IPS DF 19.7 (cell line): Measurements from ENCODE around the gene NUMB.

Experiments used
- DNase-seq: peaks from one replicate; pipeline ENCODE4 v3.0.0-alpha.2; 2013; ENCODE audit warnings: low read depth, low spot score

Gene NUMB

DNA sequence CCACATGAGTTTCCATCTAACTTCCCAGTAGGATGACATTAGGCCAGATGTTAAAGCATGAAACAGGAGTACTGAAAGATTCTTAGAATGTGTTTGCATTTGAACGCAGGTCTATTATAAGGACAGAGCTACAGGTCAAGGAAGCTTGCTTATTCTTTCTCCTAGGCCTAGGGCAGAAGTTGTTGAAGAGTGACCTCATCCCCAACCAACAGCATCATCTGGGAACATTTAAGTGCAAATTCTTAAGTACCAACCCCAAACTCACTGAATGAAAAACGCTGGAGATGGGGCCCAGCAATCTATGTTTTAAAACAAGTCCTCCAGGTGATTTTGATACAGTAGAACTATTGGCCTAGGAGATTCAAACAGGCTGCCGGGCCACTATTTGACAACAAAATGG, 168.6 kb downstream of the NUMB start:
- no peak for DNase-seq

DNA sequence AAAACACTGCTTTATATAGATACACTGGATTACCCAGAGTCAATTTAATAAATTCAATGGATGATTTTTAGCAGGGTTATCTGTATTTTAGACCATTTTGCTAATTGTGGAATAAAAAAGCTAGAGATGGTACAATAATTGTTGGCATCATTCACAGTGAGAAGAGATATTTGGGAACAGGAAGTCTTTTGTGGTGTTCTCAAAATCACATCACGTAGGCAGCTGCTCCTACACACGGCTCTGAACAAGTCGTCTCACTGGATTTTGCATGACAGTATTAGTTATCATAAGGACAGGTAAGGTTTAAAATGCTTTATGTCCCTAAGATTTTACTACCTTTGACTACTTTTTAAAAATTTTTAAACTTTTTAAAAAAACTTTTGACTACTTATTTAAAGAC, 169.0 kb downstream of the NUMB start:
- no peak for DNase-seq

DNA sequence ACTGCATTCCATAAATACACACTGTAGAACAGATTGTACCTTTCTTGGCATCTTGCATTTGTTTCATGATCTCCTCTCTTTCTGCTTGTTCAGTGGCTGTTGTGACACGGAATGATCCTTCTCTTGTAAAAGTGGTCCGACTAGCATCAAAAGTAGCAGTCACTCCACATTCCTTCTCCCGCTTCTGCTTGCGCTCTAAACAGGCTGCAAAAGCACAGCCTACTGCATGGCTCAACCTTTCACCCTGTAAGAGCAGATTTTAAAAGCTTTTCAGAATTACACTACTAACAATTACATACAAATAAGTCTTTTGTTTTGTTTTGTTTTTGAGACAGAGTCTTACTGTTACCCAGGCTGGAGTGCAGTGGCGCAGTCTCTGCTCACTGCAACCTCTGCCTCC, 171.3 kb downstream of the NUMB start:
- DNase-seq: no peak

DNA sequence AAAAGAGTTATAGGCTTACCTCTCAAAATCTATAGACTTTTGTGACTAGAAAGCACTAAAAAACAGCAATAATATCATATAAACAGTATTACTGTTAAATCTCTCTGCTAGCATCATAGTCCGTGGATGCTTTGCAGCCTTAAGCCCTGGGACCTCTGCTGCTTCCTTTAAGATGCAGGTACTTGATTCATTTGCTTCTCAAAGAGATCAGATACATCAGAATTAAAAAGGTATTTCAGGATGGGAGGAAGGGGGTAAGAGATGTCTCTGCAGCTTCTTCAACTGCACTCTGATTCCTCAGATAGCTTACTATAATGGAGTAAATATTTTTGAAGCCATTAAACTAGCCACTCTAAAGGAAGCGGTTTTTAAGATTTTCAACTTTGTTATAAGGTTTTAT, 171.7 kb downstream of the NUMB start:
- DNase-seq: no peak

DNA sequence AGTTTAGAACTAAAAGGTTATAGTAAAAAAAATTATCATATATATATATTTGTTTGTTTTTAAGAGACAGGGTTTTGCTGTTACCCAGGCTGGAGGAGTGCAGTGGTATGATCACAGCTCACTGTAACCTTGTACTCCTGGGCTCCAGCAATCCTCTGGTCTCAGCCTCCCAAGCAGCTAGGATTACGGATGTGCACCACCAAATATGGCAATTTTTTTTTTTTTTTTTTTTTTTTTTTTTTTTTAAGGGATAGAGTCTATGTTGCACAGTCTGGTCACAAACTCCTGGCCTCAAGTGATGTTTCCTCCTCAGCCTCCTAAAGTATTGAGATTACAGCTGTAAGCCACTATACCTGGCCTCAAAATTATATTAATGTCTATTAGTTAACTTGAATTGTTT, 172.4 kb downstream of the NUMB start:
- DNase-seq: no peak

DNA sequence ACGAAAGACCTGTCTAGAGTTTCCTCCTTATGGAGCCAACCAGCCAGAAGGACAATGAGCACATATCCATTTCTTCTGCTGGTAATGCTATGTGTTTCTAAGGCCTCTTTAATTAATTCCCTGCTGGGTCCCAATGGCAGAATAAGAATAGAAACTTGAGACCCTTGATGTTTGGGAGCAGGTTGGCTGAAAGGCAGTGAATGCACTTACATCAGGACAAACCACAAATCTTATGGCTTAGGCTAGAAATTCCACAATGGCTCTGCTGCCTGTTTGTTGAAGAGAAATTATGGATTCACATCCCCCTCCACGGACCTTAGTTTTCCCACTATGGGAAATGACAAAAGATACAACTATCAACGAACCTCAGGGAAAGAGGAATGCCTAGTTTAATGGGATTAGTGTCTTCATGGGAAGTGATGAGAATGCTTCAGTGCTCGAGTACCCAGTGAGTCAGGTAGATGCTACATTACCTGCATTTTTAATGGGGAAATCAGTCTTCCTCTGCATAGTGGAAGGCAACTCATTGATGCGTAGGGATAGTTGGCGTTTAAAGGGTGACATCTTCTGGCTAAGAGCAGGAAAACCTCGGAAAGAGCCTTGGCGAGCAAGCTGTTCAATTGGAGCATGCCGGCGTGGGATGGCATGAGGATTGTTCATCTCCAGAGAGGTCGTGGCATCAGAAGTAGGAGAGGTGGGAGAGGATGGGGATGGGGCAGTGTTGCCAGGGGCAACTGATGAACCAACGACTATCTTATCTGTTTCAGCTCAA, 174.6 kb downstream of the NUMB start:
- DNase-seq: no peak

DNA sequence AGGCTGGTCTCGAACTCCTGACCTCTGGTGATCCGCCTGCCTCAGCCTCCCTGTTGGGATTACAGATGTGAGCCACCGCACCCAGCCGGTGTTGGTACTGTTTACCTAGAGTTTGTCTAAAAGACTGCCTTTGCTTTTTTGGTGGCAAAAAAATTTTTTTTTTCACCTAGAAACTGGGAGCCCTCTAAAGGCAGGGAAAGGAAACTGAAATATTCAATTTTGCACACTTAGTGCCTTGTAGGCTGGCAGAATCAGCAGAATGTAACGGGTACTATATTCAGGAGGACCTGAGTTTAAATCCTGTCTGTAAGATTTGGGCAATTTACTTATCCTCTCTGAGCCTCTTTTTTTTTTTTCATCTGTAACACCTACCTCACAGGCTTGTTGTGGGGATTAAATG, 177.4 kb downstream of the NUMB start:
- no peak for DNase-seq

DNA sequence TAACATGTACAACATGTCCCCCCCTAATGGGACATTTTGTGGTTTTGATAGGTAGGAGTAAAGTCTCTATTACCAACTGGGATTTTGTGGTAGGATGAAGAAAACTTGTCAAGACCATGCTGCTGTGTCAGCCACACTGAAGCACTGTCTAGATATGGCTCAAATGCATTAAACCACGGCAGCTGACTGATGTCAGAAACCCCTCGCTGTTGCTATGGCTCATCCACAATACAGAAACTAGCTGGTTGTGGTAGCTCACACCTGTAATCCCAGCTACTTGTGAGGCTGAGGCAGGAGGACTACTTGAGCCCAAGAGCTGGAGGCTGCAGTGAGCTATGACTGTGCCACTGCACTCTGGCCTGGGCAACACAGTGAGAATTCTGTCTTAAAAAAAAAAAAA, 181.0 kb downstream of the NUMB start:
- DNase-seq: no peak

DNA sequence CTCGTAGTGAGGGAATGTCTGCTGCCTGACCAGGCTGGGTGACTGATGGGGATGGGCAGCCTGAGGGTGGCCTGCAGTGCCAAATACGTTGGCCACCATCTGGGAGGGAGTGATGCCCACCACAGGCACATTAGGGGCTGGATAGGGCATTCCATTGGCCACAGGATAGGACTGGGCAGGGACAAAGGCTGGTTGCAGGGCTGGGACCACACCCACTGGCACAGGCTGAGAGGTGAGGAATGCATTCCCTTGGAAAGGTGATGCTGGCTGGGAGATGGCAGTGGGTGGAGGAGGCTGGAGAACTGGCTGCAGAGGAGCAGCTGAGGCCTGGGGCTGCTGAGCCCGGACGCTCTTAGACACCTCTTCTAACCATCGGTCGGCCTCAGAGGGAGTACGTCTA, 181.5 kb downstream of the NUMB start:
- DNase-seq: no peak

DNA sequence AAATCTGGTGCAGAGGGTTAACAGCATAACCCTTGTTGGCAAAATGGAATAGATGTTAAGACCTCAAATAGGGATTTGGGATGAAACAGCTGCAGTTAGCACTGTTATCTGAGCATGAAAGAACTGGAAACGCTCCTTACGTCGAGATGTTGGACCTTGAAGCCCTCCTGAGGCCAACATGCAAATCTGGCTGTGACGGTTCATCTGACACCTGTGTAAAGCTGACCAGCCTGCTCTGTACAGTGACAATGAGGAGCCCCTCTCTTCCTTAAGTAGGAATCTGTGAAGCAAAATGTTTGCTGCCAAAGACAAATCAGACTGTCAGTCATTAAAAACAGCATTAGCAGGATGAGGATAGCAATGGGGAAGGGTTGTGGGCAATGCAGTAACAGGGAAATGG, 184.5 kb downstream of the NUMB start:
- DNase-seq: no peak

DNA sequence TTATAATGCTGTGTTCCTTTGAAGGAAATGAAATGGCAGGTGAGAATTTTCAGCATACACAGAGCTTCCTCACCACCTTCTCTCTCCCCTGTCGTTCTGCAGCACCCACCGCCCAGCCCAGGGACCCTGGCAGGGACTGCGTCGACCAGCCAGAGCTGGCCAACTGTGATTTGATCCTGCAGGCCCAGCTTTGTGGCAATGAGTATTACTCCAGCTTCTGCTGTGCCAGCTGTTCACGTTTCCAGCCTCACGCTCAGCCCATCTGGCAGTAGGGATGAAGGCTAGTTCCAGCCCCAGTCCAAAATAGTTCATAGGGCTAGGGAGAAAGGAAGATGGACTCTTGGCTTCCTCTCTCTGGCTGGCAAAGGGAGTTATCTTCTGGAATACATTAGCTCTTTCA, 186.0 kb downstream of the NUMB start:
- DNase-seq: no peak

DNA sequence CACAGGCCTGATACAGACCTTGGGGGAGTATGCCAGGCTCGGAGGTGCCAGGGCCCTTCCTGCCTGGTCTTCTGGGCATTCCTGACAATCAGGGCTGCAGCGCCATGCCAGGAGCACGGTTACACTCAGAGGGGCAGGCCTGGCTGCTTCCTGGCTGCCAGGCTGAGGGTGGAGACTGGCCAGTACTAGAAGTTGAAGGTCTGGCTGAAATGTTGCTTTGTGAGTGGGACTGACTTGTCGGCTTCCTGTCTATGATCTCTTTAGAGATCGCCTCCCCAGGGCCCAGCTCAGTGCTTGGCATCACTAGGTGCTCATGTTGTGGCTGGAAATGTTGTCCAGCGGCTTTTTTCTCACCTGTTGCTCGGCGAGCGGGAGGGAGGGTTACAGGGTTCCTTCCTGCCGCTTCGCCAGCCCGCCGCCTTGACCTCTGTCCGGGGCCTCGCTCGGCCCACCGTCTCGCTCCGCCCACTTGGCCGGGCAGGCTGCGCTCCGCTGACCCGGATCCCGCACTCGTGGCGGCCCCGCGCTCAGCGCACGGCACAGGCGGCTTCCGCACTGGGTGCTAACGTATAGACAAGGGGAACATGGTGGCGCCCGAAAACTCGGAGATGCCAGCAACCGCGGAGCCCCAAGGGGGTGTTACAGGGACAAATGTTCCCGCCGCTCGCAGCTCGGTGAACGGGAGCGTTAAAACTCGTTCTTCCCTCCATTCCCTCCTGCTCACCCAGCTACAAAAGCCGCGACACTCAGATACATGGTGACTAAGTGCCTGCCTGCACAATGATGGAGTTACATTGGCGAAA, 188.4 kb downstream of the NUMB start:
- no peak for DNase-seq

DNA sequence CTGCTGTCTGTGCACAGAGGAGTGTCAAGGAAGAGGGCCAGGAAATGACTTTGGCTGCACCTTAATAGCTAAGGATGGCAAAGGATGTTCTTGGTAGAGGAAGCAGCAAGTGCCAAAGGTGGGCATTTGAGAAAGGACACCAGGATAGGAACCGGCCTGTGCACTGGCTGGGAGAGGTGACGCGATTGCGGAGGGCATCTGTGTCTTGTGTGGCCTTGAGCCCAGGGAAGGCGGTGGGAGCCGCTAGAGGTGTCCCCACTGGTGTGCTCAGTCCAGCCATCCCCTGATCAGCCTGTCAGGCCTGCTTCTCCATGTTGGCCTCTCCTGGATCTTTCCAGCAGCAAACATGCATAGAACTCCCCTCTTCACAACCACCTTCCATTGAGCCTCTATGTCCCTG, 190.9 kb downstream of the NUMB start:
- DNase-seq: no peak

DNA sequence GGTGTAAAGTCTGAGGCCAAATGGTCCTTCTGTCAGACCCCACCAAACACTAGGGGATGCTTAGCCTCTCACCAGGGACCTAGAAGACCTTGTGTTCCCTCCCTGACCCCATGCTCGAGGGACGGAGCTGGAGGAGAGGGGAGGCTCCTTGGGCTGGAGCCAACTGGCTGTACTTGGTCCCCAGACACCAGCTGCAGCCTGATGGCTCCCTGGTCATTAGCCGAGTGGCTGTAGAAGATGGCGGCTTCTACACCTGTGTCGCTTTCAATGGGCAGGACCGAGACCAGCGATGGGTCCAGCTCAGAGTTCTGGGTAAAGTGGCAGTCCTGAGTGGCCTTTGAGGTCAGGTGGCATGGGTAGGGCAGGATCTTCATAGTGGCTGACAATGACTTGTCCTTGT, 192.0 kb downstream of the NUMB start:
- DNase-seq: no peak

DNA sequence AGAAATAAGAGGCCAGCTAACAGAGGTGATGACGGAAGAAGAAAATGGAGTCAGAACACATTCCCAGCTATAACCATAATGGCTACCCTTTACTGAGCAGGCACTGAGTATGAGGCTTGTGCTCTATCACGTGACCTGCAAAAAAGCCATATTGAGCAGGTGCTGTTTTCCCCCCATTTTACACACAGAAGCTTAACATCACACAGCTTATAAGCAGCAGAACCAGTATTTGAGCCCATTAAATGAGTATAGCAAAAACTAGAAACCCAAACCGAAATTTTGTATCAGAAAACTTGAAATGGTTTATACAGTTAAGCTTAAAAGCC, 192.7 kb downstream of the NUMB start:
- no peak for DNase-seq

DNA sequence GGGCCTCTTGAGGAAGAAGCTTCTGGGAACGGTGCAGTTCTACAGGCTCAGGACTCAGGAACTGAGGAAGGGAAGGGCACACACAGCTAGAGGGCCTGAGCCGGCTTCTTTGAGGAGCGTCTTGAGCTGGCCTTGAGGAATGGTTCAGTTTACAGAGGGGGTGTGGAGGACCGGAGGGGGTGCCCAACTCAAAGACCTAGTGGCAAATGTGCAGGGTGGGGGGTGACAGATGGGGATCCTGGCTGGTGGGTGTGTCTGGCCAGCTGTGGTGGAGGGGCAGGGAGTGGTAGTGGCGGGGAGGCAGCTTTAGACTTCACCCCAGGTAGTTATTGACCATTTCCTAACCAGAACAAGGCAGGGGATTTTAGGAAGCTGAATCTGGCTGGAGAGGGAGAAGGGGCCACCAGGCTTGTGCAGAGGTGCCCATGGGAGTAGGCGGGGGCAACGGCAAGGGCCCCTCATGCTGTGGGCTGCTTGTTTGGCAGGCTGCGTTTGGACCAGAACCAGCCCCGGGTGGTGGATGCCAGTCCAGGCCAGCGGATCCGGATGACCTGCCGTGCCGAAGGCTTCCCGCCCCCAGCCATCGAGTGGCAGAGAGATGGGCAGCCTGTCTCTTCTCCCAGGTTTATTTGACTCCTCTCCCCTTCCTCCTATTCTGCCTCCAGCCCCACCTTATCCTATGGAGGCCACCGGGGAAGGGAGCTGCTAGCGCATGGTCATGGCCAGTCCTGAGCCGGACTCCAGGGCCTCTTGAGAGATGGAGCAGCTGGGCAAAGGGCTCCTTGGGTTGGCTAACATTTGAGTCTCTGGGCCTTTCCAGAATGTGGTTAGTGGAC, 193.2 kb downstream of the NUMB start:
- DNase-seq: no peak

DNA sequence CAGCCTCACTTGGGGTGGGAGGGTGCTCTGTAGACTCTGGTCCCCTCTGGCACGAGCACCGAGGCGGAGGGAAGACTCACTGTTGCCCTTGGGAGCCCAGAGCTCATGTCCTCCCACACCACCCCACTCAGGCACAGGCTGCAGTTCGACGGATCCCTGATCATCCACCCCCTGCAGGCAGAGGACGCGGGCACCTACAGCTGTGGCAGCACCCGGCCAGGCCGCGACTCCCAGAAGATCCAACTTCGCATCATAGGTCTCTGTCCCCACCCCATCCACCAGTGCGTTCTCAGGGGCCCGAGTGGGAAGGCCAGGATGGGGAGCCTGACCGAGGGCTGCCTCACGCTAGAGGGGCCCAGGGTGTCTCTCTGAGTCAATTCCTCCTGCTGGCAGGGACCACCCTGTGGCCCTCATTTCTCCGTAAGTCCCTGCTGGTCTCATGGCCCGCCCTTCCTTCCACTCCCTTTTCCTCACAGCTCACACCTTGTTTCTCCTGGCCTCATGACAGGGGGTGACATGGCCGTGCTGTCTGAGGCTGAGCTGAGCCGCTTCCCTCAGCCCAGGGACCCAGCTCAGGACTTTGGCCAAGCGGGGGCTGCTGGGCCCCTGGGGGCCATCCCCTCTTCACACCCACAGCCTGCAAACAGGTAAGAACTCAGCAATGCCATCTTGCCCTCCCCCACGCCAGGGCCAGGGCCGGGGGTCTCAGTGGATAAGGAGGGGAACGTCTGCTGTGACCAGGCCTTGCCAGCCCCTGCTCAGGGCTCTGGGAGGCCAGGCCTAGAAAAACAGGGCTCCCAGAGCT, 194.1 kb downstream of the NUMB start:
- no peak for DNase-seq

DNA sequence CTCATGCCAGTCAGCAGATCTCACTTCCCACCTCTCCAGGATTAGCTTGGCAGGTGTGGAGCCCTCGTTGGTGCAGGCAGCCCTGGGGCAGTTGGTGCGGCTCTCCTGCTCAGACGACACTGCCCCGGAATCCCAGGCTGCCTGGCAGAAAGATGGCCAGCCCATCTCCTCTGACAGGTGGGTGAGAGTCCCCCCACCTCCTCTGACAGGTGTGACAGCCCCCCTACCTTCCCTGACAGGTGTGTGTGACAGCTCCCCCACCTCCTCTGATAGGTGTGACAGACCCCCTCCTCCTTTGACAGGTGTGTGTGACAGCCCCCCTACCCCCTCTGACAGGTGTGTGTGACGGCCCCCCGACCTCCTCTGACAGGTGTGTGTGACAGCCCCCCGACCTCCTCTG, 194.7 kb downstream of the NUMB start:
- no peak for DNase-seq

DNA sequence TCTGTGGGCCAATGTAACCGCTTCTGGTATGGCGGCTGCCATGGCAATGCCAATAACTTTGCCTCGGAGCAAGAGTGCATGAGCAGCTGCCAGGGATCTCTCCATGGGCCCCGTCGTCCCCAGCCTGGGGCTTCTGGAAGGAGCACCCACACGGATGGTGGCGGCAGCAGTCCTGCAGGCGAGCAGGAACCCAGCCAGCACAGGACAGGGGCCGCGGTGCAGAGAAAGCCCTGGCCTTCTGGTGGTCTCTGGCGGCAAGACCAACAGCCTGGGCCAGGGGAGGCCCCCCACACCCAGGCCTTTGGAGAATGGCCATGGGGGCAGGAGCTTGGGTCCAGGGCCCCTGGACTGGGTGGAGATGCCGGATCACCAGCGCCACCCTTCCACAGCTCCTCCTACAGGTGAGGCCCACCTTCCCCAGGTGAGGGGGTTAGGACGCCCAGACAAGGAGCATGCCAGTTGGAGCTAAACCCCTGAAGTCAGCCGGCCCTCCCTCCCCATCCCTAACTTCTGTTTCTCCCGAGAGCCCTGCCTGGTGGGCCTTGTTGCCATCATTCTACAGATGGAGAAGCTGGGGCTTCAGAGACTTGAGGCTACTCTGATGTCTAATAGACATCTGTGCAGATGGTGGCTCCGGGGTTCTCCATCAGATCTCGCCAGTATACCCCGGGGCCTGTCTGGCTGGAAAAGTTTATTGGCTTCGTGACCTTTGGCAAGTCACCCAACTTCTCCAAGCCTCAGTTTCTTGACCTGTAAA, 195.7 kb downstream of the NUMB start:
- no peak for DNase-seq

DNA sequence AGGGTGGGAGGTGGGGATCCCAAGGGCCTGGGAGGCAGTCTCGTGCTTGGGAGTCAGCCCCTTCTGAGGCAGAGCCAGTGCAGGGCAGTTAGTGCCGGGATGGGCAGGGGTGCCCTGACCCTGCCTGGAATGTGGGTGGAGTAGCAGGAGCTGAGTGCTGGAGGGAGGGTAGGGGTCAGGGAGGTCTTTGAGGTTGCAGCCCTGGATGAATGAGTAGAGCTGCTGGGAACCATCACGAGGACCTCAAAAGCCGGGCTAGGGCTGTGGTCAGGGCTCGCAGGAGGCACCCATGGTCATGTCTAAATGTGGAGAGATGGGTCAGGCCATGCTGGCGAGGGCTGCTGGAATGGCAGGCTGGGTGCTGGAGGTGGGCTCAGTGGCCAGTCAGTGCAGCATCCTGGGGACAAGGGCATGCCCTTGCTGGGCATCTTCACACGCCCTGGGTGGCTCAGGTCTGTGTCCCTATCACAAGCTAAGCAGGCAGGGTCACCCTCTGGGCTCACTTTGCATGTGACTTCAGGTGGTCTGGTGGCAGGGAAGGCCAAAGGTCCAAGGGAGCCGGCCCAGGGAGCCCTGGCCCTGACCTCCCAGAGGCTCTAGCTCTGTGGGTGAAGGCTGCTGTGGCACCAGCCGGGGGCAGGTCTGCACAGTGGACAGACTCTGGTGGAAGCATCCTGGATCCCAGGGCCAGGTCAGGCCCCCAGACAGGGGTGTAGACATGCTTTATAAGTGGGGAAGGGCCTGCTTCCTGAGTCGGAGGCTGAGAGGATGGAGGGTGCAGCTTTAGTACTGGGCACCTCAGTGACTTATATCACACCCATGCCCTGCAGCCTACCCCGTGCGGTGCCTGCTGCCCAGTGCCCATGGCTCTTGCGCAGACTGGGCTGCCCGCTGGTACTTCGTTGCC, 196.6 kb downstream of the NUMB start:
- DNase-seq: no peak
